ENCODE results near the gene CPED1.
A peak's percentile ranks its signal among the peaks of the same experiment; 100 is the strongest.

The CPED1 gene

GRCh38 chr7:121079425-121080169, 91.1 kb downstream of the CPED1 start:
- H3K9me3 Mint-ChIP-seq, result no peaks in the 10 kb centered on the region
- H3K4me1 Mint-ChIP-seq, result peaks cover 5% of the 10 kb centered on the region
- no peak overlapping the region for H3K27ac Mint-ChIP-seq
- H3K27me3 Mint-ChIP-seq, result peaks cover 4% of the 10 kb centered on the region
- H3K4me3 Mint-ChIP-seq, result no peak overlapping the region
- ATAC-seq (ENCODE audit: low read depth) (no peak), DNase-seq (ENCODE audit: low spot score in 2 of 2) (no peak)
- H3K36me3 Mint-ChIP-seq, result peaks cover 3% of the 10 kb centered on the region

DNA sequence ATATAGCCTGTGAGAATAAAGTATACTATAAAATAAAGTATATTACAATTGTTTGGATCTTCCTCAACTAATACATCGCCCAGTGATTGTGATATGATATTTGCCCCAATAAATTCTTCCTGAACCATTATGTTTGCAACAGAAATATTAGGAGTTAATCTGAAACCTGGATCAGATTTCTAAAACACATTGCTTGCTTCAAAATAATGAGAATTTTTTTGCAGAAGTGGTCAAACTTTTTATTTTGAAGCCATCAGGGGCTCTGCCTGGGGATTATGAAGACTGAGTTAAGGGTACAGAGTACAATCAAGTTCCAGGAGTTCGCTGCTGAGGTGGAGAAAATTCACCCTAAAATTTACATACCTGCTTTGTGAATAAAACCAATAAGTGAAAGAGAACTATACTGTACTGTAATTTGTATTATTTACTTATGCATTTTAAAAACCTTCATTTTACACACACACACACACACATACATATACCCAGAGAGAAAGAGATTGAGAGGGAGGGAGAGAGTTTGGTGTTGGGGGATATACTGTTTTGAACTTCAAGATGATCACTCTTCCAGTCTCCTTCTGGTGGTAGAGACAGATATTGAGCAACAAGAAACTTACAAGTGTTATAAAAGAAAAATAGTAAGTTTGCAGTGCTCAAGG, 91.9 kb downstream of the CPED1 start:
- Mint-ChIP-seq H3K9me3 (no peaks in the 10 kb centered on the region), H3K4me3 (no peak overlapping the region), H3K27me3 (peaks cover 3% of the 10 kb centered on the region), H3K36me3 (peaks cover 3% of the 10 kb centered on the region), H3K27ac (no peak overlapping the region), H3K4me1 (peaks cover 5% of the 10 kb centered on the region)
- no peak for DNase-seq (ENCODE audit: low spot score in 2 of 2)
- no peak for ATAC-seq (ENCODE audit: low read depth)

- peaks cover 3% of the 10 kb centered on the region for H3K36me3 Mint-ChIP-seq
- no peak overlapping the region for H3K4me3 Mint-ChIP-seq
- no peak overlapping the region for H3K27ac Mint-ChIP-seq
- no peaks in the 10 kb centered on the region for H3K9me3 Mint-ChIP-seq
- peaks cover 5% of the 10 kb centered on the region for H3K4me1 Mint-ChIP-seq
- ATAC-seq (ENCODE audit: low read depth) (no peak), DNase-seq (ENCODE audit: low spot score in 2 of 2) (no peak)
- H3K27me3 Mint-ChIP-seq, result peaks cover 3% of the 10 kb centered on the region
Measured at GRCh38 chr7:121080913-121081326, 92.4 kb downstream of the CPED1 start.

- ATAC-seq (ENCODE audit: low read depth), result peak; percentile 73
- Mint-ChIP-seq H3K4me3 (no peak overlapping the region), H3K9me3 (no peaks in the 10 kb centered on the region), H3K27me3 (peaks cover 3% of the 10 kb centered on the region), H3K36me3 (peaks cover 3% of the 10 kb centered on the region), H3K27ac (no peak overlapping the region), H3K4me1 (peaks cover 6% of the 10 kb centered on the region)
- peak in 1 of 2 donors; percentile 18 for DNase-seq (ENCODE audit: low spot score in 2 of 2)
Measured at GRCh38 chr7:121081327-121081936, 92.9 kb downstream of the CPED1 start.

- peaks cover 3% of the 10 kb centered on the region for H3K36me3 Mint-ChIP-seq
- ATAC-seq (ENCODE audit: low read depth) (no peak), DNase-seq (ENCODE audit: low spot score in 2 of 2) (no peak)
- no peaks in the 10 kb centered on the region for H3K9me3 Mint-ChIP-seq
- H3K27me3 Mint-ChIP-seq, result peaks cover 3% of the 10 kb centered on the region
- H3K4me3 Mint-ChIP-seq, result no peak overlapping the region
- H3K4me1 Mint-ChIP-seq, result peaks cover 7% of the 10 kb centered on the region
- H3K27ac Mint-ChIP-seq, result no peak overlapping the region
Measured at GRCh38 chr7:121082400-121083101, 94.0 kb downstream of the CPED1 start.

DNA sequence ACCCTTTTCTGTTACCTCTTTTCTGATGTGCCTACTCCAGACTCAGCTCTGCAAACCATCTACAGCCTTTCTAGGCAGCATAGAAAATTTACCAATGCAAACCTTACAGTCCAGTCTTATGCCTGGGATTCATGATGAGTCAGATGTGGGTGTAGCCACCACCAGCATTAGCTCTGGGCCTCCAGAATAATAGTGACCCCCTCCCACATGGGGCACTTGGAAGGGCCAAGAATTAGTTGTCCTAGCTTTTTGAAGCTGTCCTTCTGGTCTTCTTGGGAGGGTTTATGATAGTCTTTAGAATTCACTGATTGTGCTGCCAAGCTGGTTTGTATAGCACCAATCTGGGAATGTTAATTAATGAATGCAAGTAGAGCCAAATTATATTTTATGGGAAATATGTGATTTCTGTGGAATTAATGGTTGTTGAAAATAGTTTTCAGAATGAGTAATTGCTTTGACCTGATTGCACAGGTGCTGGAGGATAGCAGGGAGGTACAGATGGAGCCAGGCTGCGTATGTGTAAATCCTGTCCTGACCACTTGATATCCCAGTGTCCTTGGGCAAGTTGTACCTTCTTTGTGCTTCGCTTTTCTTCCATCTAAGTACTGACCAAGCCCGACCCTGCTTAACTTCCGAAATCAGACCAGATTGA, 94.8 kb downstream of the CPED1 start:
- Mint-ChIP-seq H3K36me3 (peaks cover 3% of the 10 kb centered on the region), H3K4me3 (no peak overlapping the region), H3K4me1 (peaks cover 7% of the 10 kb centered on the region), H3K27ac (no peak overlapping the region), H3K9me3 (no peaks in the 10 kb centered on the region), H3K27me3 (peaks cover 3% of the 10 kb centered on the region)
- DNase-seq (ENCODE audit: low spot score in 2 of 2), result no peak
- ATAC-seq (ENCODE audit: low read depth), result no peak

DNA sequence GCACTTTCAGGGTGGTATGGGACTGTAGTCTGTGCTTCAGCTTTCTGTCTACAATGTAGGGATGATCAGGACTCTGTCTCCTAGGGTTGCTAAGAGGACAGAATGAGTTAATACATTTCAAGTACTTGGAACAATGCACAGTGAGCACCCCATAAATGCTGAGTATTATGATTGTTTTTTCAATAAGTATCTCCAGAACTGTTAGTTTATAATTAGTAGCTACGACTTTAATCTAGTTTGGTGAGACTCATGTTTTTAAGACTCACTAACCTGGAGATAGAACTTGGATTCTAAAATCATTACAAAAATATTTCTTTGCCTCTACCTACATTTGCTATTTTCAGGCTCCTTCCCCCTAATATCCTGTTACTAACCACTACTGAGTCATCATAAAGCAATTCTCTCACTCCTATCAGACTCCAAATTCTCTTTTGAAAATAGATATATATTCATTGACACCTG, 95.3 kb downstream of the CPED1 start:
- H3K9me3 Mint-ChIP-seq, result no peaks in the 10 kb centered on the region
- peaks cover 3% of the 10 kb centered on the region for H3K27me3 Mint-ChIP-seq
- H3K4me1 Mint-ChIP-seq, result peaks cover 7% of the 10 kb centered on the region
- DNase-seq (ENCODE audit: low spot score in 2 of 2) (no peak), ATAC-seq (ENCODE audit: low read depth) (no peak)
- H3K27ac Mint-ChIP-seq, result no peak overlapping the region
- peaks cover 3% of the 10 kb centered on the region for H3K36me3 Mint-ChIP-seq
- H3K4me3 Mint-ChIP-seq, result no peak overlapping the region

- peaks cover 4% of the 10 kb centered on the region for H3K4me1 Mint-ChIP-seq
- no peak for ATAC-seq (ENCODE audit: low read depth)
- H3K36me3 Mint-ChIP-seq, result no peaks in the 10 kb centered on the region
Measured at GRCh38 chr7:121084256-121084655, 95.7 kb downstream of the CPED1 start.

DNA sequence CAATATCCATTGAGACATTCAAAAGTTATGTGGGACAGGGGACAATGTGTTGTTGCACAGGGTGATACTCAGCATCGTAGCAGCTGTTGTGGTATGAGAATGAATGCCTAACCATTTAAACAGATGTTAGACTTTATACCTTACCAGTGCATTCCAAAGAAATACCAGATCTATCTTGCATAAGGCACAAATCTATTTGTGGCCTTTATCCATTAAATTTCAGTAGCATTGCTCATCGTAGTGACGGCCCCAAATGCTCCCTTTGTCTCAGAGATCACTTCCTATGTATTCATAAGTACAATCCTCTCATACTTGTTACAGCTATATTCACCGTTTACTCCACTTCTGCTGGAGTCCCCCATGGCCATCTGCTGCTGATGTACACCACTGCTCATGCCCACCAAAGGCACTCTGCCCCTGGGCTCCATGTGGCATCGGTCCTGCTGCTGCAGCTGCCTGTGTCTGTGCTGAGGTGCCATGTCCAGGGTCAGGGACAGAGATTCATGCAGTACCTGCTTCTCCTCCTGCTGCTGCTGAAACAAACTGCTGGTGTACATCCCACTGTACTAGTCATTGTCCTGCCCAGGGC, 96.3 kb downstream of the CPED1 start:
- Mint-ChIP-seq H3K27ac (no peak overlapping the region), H3K9me3 (no peaks in the 10 kb centered on the region), H3K4me1 (peaks cover 4% of the 10 kb centered on the region), H3K27me3 (no peaks in the 10 kb centered on the region), H3K36me3 (no peaks in the 10 kb centered on the region), H3K4me3 (no peak overlapping the region)
- ATAC-seq (ENCODE audit: low read depth) (no peak), DNase-seq (ENCODE audit: low spot score in 2 of 2) (no peak)

More at GRCh38 chr7:121084256-121084655, 95.7 kb downstream of the CPED1 start:
- H3K9me3 Mint-ChIP-seq, result no peaks in the 10 kb centered on the region
- no peaks in the 10 kb centered on the region for H3K27me3 Mint-ChIP-seq
- no peak overlapping the region for H3K4me3 Mint-ChIP-seq
- H3K27ac Mint-ChIP-seq, result no peak overlapping the region
- DNase-seq (ENCODE audit: low spot score in 2 of 2), result no peak

DNA sequence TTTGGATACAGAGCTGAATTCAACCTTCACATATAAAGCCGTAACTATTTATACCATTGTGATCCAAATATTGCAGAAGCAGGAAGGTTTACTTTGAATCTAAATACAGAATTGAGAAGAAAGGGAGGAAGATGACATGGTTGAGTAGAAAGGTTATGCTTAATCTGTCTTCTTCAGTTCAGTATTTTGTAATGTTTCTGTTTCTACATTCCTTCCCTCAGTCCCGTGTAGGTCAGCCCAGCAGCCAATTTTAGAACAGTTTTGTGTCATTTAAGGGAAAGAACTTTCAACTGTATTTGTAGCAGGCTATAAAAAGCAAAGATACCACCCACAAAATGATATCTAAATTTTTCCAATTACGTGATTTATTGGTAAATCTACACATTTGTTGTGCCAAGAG, 97.4 kb downstream of the CPED1 start:
- no peak overlapping the region for H3K4me3 Mint-ChIP-seq
- ATAC-seq (ENCODE audit: low read depth), result no peak
- no peak for DNase-seq (ENCODE audit: low spot score in 2 of 2)
- H3K27me3 Mint-ChIP-seq, result no peaks in the 10 kb centered on the region
- peaks cover 4% of the 10 kb centered on the region for H3K4me1 Mint-ChIP-seq
- no peak overlapping the region for H3K27ac Mint-ChIP-seq
- no peaks in the 10 kb centered on the region for H3K36me3 Mint-ChIP-seq
- H3K9me3 Mint-ChIP-seq, result no peaks in the 10 kb centered on the region

DNA sequence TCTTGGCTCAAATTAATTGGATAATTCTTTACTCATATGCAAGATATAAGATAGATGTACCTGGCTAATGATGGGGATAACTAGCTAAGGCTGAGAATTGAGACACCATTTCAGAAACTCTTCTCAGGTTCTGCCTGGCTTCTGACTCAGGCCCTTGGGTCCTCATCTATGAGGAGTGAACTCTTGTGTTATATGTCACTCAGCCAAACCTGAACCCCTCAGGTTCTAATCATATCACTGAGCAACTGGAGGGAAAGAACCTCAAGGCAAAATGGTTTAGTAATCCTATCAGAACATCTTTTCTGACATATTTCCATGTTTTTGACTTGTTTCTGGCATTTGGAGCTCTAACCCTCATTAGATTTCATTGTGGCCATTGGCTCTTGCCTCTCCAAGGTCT, 100.4 kb downstream of the CPED1 start:
- no peak for ATAC-seq (ENCODE audit: low read depth)

GRCh38 chr7:121094829-121095228, 106.3 kb downstream of the CPED1 start:
- Mint-ChIP-seq H3K9me3 (no peaks in the 10 kb centered on the region), H3K27me3 (no peaks in the 10 kb centered on the region), H3K4me3 (no peak overlapping the region), H3K36me3 (no peaks in the 10 kb centered on the region), H3K27ac (no peak overlapping the region), H3K4me1 (peaks cover 2% of the 10 kb centered on the region)
- no peak for DNase-seq (ENCODE audit: low spot score in 2 of 2)
- no peak for ATAC-seq (ENCODE audit: low read depth)

More for the DNA sequence above, 100.4 kb downstream of the CPED1 start:
- H3K27me3 Mint-ChIP-seq, result no peaks in the 10 kb centered on the region
- no peaks in the 10 kb centered on the region for H3K9me3 Mint-ChIP-seq
- H3K27ac Mint-ChIP-seq, result no peak overlapping the region
- no peaks in the 10 kb centered on the region for H3K36me3 Mint-ChIP-seq
- DNase-seq (ENCODE audit: low spot score in 2 of 2), result no peak
- peaks cover 4% of the 10 kb centered on the region for H3K4me1 Mint-ChIP-seq
- no peak overlapping the region for H3K4me3 Mint-ChIP-seq

- no peaks in the 10 kb centered on the region for H3K9me3 Mint-ChIP-seq
- H3K4me1 Mint-ChIP-seq, result peaks cover 2% of the 10 kb centered on the region
- H3K27ac Mint-ChIP-seq, result no peak overlapping the region
- H3K27me3 Mint-ChIP-seq, result no peaks in the 10 kb centered on the region
- ATAC-seq (ENCODE audit: low read depth), result no peak
- peaks cover 5% of the 10 kb centered on the region for H3K36me3 Mint-ChIP-seq
- H3K4me3 Mint-ChIP-seq, result no peak overlapping the region
- DNase-seq (ENCODE audit: low spot score in 2 of 2), result no peak
Measured at GRCh38 chr7:121097577-121097976, 109.1 kb downstream of the CPED1 start.
